Frontal cortex (tissue), 4 donors: ENCODE data around the gene HTN1. TPM values are rescaled to one million over a fixed set of nuclear protein-coding genes. Genes with fewer than 3 reads are reported as not detected.
"Not testable (repeated sequence)": the region's sequence is repeated elsewhere in the genome, so short reads cannot be mapped to it uniquely, and the experiment has no call there.

Source experiments
- DNase-seq, 2 donors: peaks; one replicate each; pipeline ENCODE4 v3.0.0; 2012; ENCODE audit warnings: low spot score in 2 of 2
- FAIRE-seq: peaks from 2 replicates; lab custom pipeline; 2012; peaks lifted over from hg19 to GRCh38; lab: Jason Lieb, UNC
- total RNA-seq: library from RNA; depleted of rRNA; stranded (reverse); fragments of >200 nt; gene quantifications from one replicate; pipeline ENCODE4 v1.2.3, GENCODE V29; 2014
- donor health status: control.
- donor health status: control.
- donor health status: control.

Gene HTN1
- total RNA-seq, result not detected

GRCh38 chr4:70050138-70050537 lies at the start of gene HTN1:
Gene HTN1 (plus strand): TSS chr4:70050438. CDS start chr4:70053077, 2,639 bp downstream.
- not testable (repeated sequence) for FAIRE-seq

GRCh38 chr4:70000711-70001110 lies 49.5 kb upstream of the HTN1 start:
- DNase-seq, result no peak

More at GRCh38 chr4:70050138-70050537, at the start of gene HTN1:
- not testable (repeated sequence) for DNase-seq

GRCh38 chr4:70002507-70002906 lies 47.7 kb upstream of the HTN1 start:
- DNase-seq (no peak), FAIRE-seq (no peak)

More at GRCh38 chr4:70000711-70001110, 49.5 kb upstream of the HTN1 start:
- no peak for FAIRE-seq

- DNase-seq (no peak), FAIRE-seq (no peak)
Measured at GRCh38 chr4:70008771-70009170, 41.5 kb upstream of the HTN1 start.

GRCh38 chr4:70019006-70019405 lies 31.2 kb upstream of the HTN1 start:
- not testable (repeated sequence) for FAIRE-seq, DNase-seq

- FAIRE-seq (no peak), DNase-seq (no peak)
Measured at GRCh38 chr4:70023218-70023617, 27.0 kb upstream of the HTN1 start.

GRCh38 chr4:70027011-70027410 lies 23.2 kb upstream of the HTN1 start:
- DNase-seq, result no peak
- no peak for FAIRE-seq

GRCh38 chr4:70028159-70028558 lies 22.1 kb upstream of the HTN1 start, which contains the start of gene HTN3:
Gene HTN3 (plus strand): TSS chr4:70028459. CDS start chr4:70030741, 2,282 bp downstream.
- DNase-seq, FAIRE-seq: not testable (repeated sequence)

- FAIRE-seq, DNase-seq: not testable (repeated sequence)
Measured at GRCh38 chr4:70037559-70037958, 12.7 kb upstream of the HTN1 start.

- FAIRE-seq, DNase-seq: not testable (repeated sequence)
Measured at GRCh38 chr4:70039928-70040327, 10.3 kb upstream of the HTN1 start.

GRCh38 chr4:70041652-70042286 lies 8.5 kb upstream of the HTN1 start:
- no peak for DNase-seq
- FAIRE-seq, result no peak

- not testable (repeated sequence) for DNase-seq, FAIRE-seq
Measured at GRCh38 chr4:70056534-70056933, 6.3 kb downstream of the HTN1 start.

GRCh38 chr4:70057651-70058050 lies 7.4 kb downstream of the HTN1 start:
- no peak for FAIRE-seq
- DNase-seq, result no peak

GRCh38 chr4:70059149-70059548 lies 8.9 kb downstream of the HTN1 start:
- FAIRE-seq, result no peak

GRCh38 chr4:70062000-70062399 lies 11.8 kb downstream of the HTN1 start:
- DNase-seq (no peak), FAIRE-seq (no peak)

More at GRCh38 chr4:70059149-70059548, 8.9 kb downstream of the HTN1 start:
- DNase-seq, result no peak

GRCh38 chr4:70080205-70080604 lies 30.0 kb downstream of the HTN1 start:
- FAIRE-seq (no peak), DNase-seq (no peak)

GRCh38 chr4:70099206-70099605 lies 49.0 kb downstream of the HTN1 start:
- DNase-seq (no peak), FAIRE-seq (no peak)

Other genes with a start within 250 kb of the HTN1 start
- 11.4 TPM for gene SULT1E1, start 190.3 kb upstream of the HTN1 start, total RNA-seq
- gene CSN1S1, start 119.4 kb upstream of the HTN1 start, total RNA-seq, result 0.41 TPM
- gene CSN2, start 84.7 kb upstream of the HTN1 start, total RNA-seq, result not detected
- not detected for gene STATH, start 54.5 kb upstream of the HTN1 start, total RNA-seq
- gene HTN3, start 22.0 kb upstream of the HTN1 start, total RNA-seq, result not detected
- not detected for gene PRR27, start 103.8 kb downstream of the HTN1 start, total RNA-seq
- gene ODAM, start 145.3 kb downstream of the HTN1 start, total RNA-seq, result not detected
- gene FDCSP, start 175.7 kb downstream of the HTN1 start, total RNA-seq, result not detected
- gene CSN3, start 192.2 kb downstream of the HTN1 start, total RNA-seq, result not detected